ENCODE data around the gene LZTFL1. TPM values are rescaled to one million over a fixed set of nuclear protein-coding genes. Genes with fewer than 3 reads are reported as not detected.

Gene LZTFL1
- 10 to 100 TPM; 23.2 to 28.9 TPM for total RNA-seq

DNA sequence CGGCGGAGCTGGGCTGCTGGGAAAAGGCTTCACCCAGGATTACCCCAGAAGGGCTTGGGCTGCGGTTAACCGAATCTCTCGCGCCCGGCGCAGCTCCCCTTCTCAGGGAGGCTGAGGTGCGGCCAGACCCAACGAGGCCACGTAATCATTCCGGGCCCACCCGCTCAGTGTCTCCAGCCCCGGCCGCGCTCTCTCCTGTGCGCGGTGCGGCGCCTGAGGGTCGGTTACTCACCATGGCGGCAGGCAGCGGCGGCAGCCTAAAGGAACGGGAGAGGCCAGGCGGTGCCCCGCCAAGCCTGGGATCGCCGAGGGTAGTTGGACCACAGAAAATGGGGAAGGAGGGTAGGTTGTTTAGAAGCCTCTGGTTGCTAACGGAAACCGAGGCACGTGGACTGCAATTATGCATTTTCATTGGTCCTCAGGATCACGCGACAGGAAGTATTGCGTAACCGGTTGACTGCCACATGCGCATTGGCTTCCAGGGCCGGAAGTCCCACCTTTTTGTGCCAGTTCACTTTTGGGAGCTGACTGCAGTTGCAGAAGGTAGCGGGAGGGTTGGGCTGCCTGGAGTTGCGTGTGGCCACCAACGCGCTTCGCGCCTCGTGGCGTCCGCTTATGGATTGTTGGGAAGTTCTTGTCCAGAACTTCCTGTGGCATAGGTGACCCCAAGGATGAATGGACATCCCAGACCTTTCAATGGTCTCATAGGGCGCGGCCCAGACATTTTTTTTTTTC lies at the start of gene LZTFL1:
TSS of gene LZTFL1 (minus strand) at position 363 of the 735 bp plus-strand sequence. CDS start at position 235, 128 bp downstream.
- WGBS, result 3% methylated on average over 49 of the region's 49 CpGs
- Histone ChIP-seq H3K27ac (peak within 1 kb of the TSS in 1 of 2 donors; percentile 31), H3K9me3 (no peaks in the 10 kb centered on the region), H3K4me1 (replicated peaks) (no peaks in the 10 kb centered on the region), H3K27me3 (replicated peaks; ENCODE audit: insufficient read depth) (no peaks in the 10 kb centered on the region), H3K4me3 (peak within 1 kb of the TSS; percentile 72 to 77), H3K36me3 (no peaks in the 10 kb centered on the region)
- intact Hi-C loops (cut with DNase I), result no loop called here
- TF ChIP-seq POLR2A (IDR thresholded peaks at IDR 0.05), result no peak
- peak; percentile 97 for TF ChIP-seq POLR2AphosphoS5 (IDR thresholded peaks at IDR 0.05)
- peak; percentile 89 for DNase-seq (ENCODE audit: low spot score)

DNA sequence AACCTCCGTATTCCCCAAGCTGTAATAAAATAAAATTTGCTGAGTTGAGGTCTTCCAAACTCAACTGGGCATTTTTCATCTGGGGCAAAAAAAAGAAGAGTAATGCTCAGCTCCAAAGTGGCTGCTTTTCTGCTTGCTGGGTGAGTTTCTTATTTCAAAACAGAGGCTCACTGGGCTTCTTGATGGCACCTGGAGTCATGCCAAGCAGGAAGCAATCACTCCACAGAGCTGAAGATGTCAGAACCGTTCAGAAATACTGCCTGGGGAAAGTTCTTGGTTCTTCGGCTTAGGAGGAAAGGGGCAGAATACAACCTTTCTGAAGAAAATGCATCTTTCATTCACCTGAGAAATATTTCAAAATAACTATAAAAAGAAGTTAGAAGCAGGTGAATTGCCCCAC lies 48.5 kb upstream of the LZTFL1 start:
- H3K36me3 ChIP-seq, result no peaks in the 10 kb centered on the region
- no peaks in the 10 kb centered on the region for H3K4me1 ChIP-seq (replicated peaks)
- WGBS, result 27% methylated on average over 3 of the region's 3 CpGs
- H3K9me3 ChIP-seq, result no peaks in the 10 kb centered on the region
- no peak overlapping the region for H3K27ac ChIP-seq
- no peak overlapping the region for H3K4me3 ChIP-seq
- intact Hi-C loops (cut with DNase I), result no loop called here
- peak; percentile 8 for DNase-seq (ENCODE audit: low spot score)
- no peaks in the 10 kb centered on the region for H3K27me3 ChIP-seq (replicated peaks; ENCODE audit: insufficient read depth)
- no peak for TF ChIP-seq POLR2A (IDR thresholded peaks at IDR 0.05)
- TF ChIP-seq, protein P1, sequence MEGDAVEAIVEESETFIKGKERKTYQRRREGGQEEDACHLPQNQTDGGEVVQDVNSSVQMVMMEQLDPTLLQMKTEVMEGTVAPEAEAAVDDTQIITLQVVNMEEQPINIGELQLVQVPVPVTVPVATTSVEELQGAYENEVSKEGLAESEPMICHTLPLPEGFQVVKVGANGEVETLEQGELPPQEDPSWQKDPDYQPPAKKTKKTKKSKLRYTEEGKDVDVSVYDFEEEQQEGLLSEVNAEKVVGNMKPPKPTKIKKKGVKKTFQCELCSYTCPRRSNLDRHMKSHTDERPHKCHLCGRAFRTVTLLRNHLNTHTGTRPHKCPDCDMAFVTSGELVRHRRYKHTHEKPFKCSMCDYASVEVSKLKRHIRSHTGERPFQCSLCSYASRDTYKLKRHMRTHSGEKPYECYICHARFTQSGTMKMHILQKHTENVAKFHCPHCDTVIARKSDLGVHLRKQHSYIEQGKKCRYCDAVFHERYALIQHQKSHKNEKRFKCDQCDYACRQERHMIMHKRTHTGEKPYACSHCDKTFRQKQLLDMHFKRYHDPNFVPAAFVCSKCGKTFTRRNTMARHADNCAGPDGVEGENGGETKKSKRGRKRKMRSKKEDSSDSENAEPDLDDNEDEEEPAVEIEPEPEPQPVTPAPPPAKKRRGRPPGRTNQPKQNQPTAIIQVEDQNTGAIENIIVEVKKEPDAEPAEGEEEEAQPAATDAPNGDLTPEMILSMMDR (IDR thresholded peaks at IDR 0.05), result no peak
- TF ChIP-seq POLR2AphosphoS5 (IDR thresholded peaks at IDR 0.05), result no peak

GRCh38 chr3:45889337-45889736 lies 47.4 kb upstream of the LZTFL1 start:
- no peak for DNase-seq (ENCODE audit: low spot score)
- Histone ChIP-seq H3K36me3 (no peaks in the 10 kb centered on the region), H3K27ac (no peak overlapping the region), H3K9me3 (no peaks in the 10 kb centered on the region), H3K4me1 (replicated peaks) (no peaks in the 10 kb centered on the region), H3K27me3 (replicated peaks; ENCODE audit: insufficient read depth) (no peaks in the 10 kb centered on the region), H3K4me3 (no peak overlapping the region)
- TF ChIP-seq, protein P1 (IDR thresholded peaks at IDR 0.05), result no peak
- TF ChIP-seq POLR2A (IDR thresholded peaks at IDR 0.05), result no peak
- no peak for TF ChIP-seq POLR2AphosphoS5 (IDR thresholded peaks at IDR 0.05)
- WGBS, result 63% methylated on average over 4 of the region's 4 CpGs
- intact Hi-C loops (cut with DNase I), result no loop called here

GRCh38 chr3:45887759-45888511 lies 46.0 kb upstream of the LZTFL1 start:
- Histone ChIP-seq H3K4me3 (no peak overlapping the region), H3K36me3 (no peaks in the 10 kb centered on the region), H3K9me3 (no peaks in the 10 kb centered on the region), H3K27ac (no peak overlapping the region), H3K4me1 (replicated peaks) (no peaks in the 10 kb centered on the region), H3K27me3 (replicated peaks; ENCODE audit: insufficient read depth) (no peaks in the 10 kb centered on the region)
- intact Hi-C loops (cut with DNase I), result no loop called here
- 80% methylated on average over 7 of the region's 7 CpGs for WGBS
- no peak for TF ChIP-seq POLR2A (IDR thresholded peaks at IDR 0.05)
- TF ChIP-seq, protein P1 (IDR thresholded peaks at IDR 0.05), result no peak
- no peak for TF ChIP-seq POLR2AphosphoS5 (IDR thresholded peaks at IDR 0.05)
- DNase-seq (ENCODE audit: low spot score), result no peak

GRCh38 chr3:45887285-45887684 lies 45.4 kb upstream of the LZTFL1 start:
- DNase-seq (ENCODE audit: low spot score), result no peak
- Histone ChIP-seq H3K9me3 (no peaks in the 10 kb centered on the region), H3K4me1 (replicated peaks) (no peaks in the 10 kb centered on the region), H3K4me3 (no peak overlapping the region), H3K27me3 (replicated peaks; ENCODE audit: insufficient read depth) (no peaks in the 10 kb centered on the region), H3K27ac (no peak overlapping the region), H3K36me3 (no peaks in the 10 kb centered on the region)
- no peak for TF ChIP-seq POLR2A (IDR thresholded peaks at IDR 0.05)
- TF ChIP-seq, protein P1 (IDR thresholded peaks at IDR 0.05), result no peak
- TF ChIP-seq POLR2AphosphoS5 (IDR thresholded peaks at IDR 0.05), result no peak
- intact Hi-C loops (cut with DNase I), result no loop called here
- 81% methylated on average over 4 of the region's 4 CpGs for WGBS
